HepG2 (cell line): ENCODE measurements around the gene DDAH2. TPM values are rescaled to one million over a fixed set of nuclear protein-coding genes. Genes with fewer than 3 reads are reported as not detected.

Experiments used
- AGO2 ChIP-seq: fragments of 200-400 bp; formaldehyde crosslinking; optimal IDR thresholded peaks from 2 replicates; pipeline ENCODE3; 2017; ENCODE audit warnings: mild to moderate bottlenecking, low read depth, low read length, moderate library complexity
- HCFC1 ChIP-seq: fragments of 150-350 bp; IDR thresholded peaks from 2 replicates; pipeline ENCODE4 v1.6.1; 2014; ENCODE audit warnings: low read depth, low read length
- HDAC2 ChIP-seq: sonication (generic); formaldehyde crosslinking; IDR thresholded peaks from 2 replicates; pipeline ENCODE4 v1.4.0; 2020; ENCODE audit warnings: missing genetic modification reagents
- HOXD1 ChIP-seq: sonication (generic); formaldehyde crosslinking; IDR thresholded peaks from 2 replicates; pipeline ENCODE4 v1.5.0; 2020; ENCODE audit warnings: missing genetic modification reagents
- IRF9 ChIP-seq: sonication (generic); formaldehyde crosslinking; IDR thresholded peaks from 2 replicates; pipeline ENCODE4 v1.8.0; 2022; ENCODE audit warnings: missing genetic modification reagents, mild to moderate bottlenecking, borderline replicate concordance
- MTA1 ChIP-seq: sonication (generic); formaldehyde crosslinking; IDR thresholded peaks from 2 replicates; pipeline ENCODE4 v1.4.0; 2020; ENCODE audit warnings: missing genetic modification reagents, mild to moderate bottlenecking, borderline replicate concordance
- PATZ1 ChIP-seq: sonication (generic); formaldehyde crosslinking; IDR thresholded peaks from 2 replicates; pipeline ENCODE4 v1.4.0; 2020; ENCODE audit warnings: missing genetic modification reagents
- RBM22 ChIP-seq: fragments of 200-400 bp; formaldehyde crosslinking; optimal IDR thresholded peaks from 2 replicates; pipeline ENCODE3; 2017; ENCODE audit warnings: mild to moderate bottlenecking, low read length, moderate library complexity
- SIX4 ChIP-seq: sonication (generic); formaldehyde crosslinking; IDR thresholded peaks from 2 replicates; pipeline ENCODE4 v1.4.0; 2020; ENCODE audit warnings: missing genetic modification reagents
- ZBTB40 ChIP-seq, 2 experiments: fragments of 450-650 bp in 1 of 2; sonication (generic) in 1 of 2; formaldehyde crosslinking in 1 of 2; IDR thresholded peaks; 2 replicates each; pipeline versions ENCODE4 v1.6.1 to v1.8.0; 2016 to 2022; ENCODE audit warnings: antibody characterized with exemption in 1 of 2, mild to moderate bottlenecking in 1 of 2, missing genetic modification reagents in 1 of 2
- ZC3H13 ChIP-seq: sonication (generic); formaldehyde crosslinking; IDR thresholded peaks from 2 replicates; pipeline ENCODE4 v1.8.1; 2023; ENCODE audit warnings: mild to moderate bottlenecking, missing genetic modification reagents, moderate library complexity
- ZNF101 ChIP-seq: sonication (generic); formaldehyde crosslinking; IDR thresholded peaks from 2 replicates; pipeline ENCODE4 v1.4.0; 2020; ENCODE audit warnings: mild to moderate bottlenecking, low read depth, missing genetic modification reagents, borderline replicate concordance
- ZNF337 ChIP-seq: sonication (generic); formaldehyde crosslinking; IDR thresholded peaks from 2 replicates; pipeline ENCODE4 v1.5.1; 2020; ENCODE audit warnings: missing genetic modification reagents, low read depth, mild to moderate bottlenecking, borderline replicate concordance
- ZNF33B ChIP-seq: sonication (generic); formaldehyde crosslinking; IDR thresholded peaks from 2 replicates; pipeline ENCODE4 v1.5.1; 2020; ENCODE audit warnings: mild to moderate bottlenecking, missing genetic modification reagents
- ZNF563 ChIP-seq: sonication (generic); formaldehyde crosslinking; IDR thresholded peaks from 2 replicates; pipeline ENCODE4 v1.8.0; 2022; ENCODE audit warnings: mild to moderate bottlenecking, moderate library complexity, missing genetic modification reagents
- ZNF788 ChIP-seq: sonication (generic); formaldehyde crosslinking; IDR thresholded peaks from 2 replicates; pipeline ENCODE4 v1.5.0; 2020; ENCODE audit warnings: mild to moderate bottlenecking, missing genetic modification reagents, borderline replicate concordance
- ZSCAN31 ChIP-seq: sonication (generic); formaldehyde crosslinking; IDR thresholded peaks from 2 replicates; pipeline ENCODE4 v1.5.0; 2020; ENCODE audit warnings: low read depth, mild to moderate bottlenecking, missing genetic modification reagents
- polyA plus RNA-seq, 8 experiments: library from polyadenylated mRNA; depleted of rRNA in 3 of 8; stranded (reverse) in 7 of 8; unstranded in 1 of 8; fragments of >200 nt; fragmentation: Illumina TruSeq in 4 of 8; extraction: Trizol in 4 of 8; gene quantifications; 2 replicates each; pipeline versions ENCODE4 v1.2.1 to v1.2.3, GENCODE V29; 2011 to 2016; ENCODE audit warnings: low read depth in 4 of 8, missing spikeins in 1 of 8, mixed read lengths in 1 of 8; ENCODE audit not compliant: insufficient read depth in 1 of 8
- total RNA-seq, 5 experiments: library from RNA; depleted of rRNA; stranded (reverse); fragments of >200 nt; fragmentation: Illumina TruSeq; extraction: Trizol; gene quantifications; 2 replicates each; pipeline ENCODE4 v1.2.3, GENCODE V29; 2016; ENCODE audit warnings: low read depth in 1 of 5

Gene DDAH2
- total and polyA plus RNA-seq, 2 of the 13 experiments (the other 11 are each of a cell fraction or from before 2014, with no cell fraction given) = 16.4 to 21.1 TPM

GRCh38 chr6:31737315-31737990 is 8.4 kb upstream of the DDAH2 start (continued):
- TF ChIP-seq ZBTB40 (IDR thresholded peaks at IDR 0.05) (no peak), ZBTB40 (CRISPR knock-in tag; IDR thresholded peaks at IDR 0.05) (peak; percentile 63; the same call in 1 of the 2 replicates), ZNF788 (CRISPR knock-in tag) (peak; percentile 57; the same call in 1 of the 2 replicates), ZNF563 (CRISPR knock-in tag) (no peak), HDAC2 (CRISPR knock-in tag) (peak; percentile 73; the same call in 1 of the 2 replicates), ZSCAN31 (0 out of 2 replicates have a peak, but pooled peaks have one; percentile 7), HCFC1 (no peak), SIX4 (CRISPR knock-in tag) (no peak), ZNF101 (CRISPR knock-in tag) (no peak), ZNF337 (CRISPR knock-in tag) (0 out of 2 replicates have a peak, but pooled peaks have one; percentile 41), ZC3H13 (CRISPR knock-in tag) (no peak), AGO2 (no peak), IRF9 (CRISPR knock-in tag) (no peak), RBM22 (peak; percentile 88), HOXD1 (0 out of 2 replicates have a peak, but pooled peaks have one; percentile 71), PATZ1 (CRISPR knock-in tag) (peak; percentile 97), MTA1 (CRISPR knock-in tag) (no peak), ZNF33B (no peak)
